ENCODE results near the gene MORN2. TPM values are rescaled to one million over a fixed set of nuclear protein-coding genes. Genes with fewer than 3 reads are reported as not detected.

Gene MORN2
- total RNA-seq, 1 donor from 2014 or later = 42.9 TPM

DNA sequence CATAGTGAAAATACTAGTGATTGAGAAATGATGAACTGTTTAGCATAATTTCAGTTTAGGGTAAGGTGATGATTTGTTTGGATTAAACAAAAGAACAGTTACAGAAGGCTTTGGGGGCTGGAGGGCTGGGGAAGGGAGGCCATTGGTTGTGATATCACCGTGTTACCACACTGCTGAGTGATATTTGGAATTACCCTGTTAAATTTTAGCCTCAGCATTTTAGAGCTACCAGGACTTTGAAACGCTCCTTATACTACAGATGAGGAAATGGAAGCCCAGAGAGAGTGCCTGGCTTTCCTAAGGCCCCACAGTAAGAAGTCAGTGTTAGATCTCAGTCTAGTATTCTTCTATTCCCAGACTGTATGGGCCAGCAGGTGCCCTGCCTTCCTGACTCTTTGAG, 29.5 kb downstream of the MORN2 start:
- H3K4me1 Mint-ChIP-seq = no peaks in the 10 kb centered on the region
- H3K27me3 Mint-ChIP-seq (ENCODE audit: insufficient read depth, low read depth) = peaks cover 4% of the 10 kb centered on the region
- peak overlapping the region; percentile 34 for H2AFZ ChIP-seq (replicated peaks)
- DNase-seq (ENCODE audit: low spot score) = no peak
- H3K79me2 ChIP-seq (ENCODE audit: low read depth) = no peaks in the 10 kb centered on the region
- H3K27ac ChIP-seq = no peak overlapping the region
- no peak overlapping the region for H3K9ac ChIP-seq
- no peaks in the 10 kb centered on the region for H3F3A ChIP-seq (ENCODE audit: low read depth)
- no peaks in the 10 kb centered on the region for H3K9me3 ChIP-seq (ENCODE audit: low read depth)
- no peaks in the 10 kb centered on the region for H3K4me1 ChIP-seq
- H3K27me3 ChIP-seq = no peaks in the 10 kb centered on the region
- H3K4me2 ChIP-seq = no peak overlapping the region
- H3K4me3 Mint-ChIP-seq = no peak overlapping the region
- H3K27ac Mint-ChIP-seq = no peak overlapping the region
- H3K36me3 ChIP-seq = no peaks in the 10 kb centered on the region
- no peak for TF ChIP-seq EZH2phosphoT487 (IDR thresholded peaks at IDR 0.05)
- no peak for TF ChIP-seq EZH2 (IDR thresholded peaks at IDR 0.05)
- TF ChIP-seq, protein P1, sequence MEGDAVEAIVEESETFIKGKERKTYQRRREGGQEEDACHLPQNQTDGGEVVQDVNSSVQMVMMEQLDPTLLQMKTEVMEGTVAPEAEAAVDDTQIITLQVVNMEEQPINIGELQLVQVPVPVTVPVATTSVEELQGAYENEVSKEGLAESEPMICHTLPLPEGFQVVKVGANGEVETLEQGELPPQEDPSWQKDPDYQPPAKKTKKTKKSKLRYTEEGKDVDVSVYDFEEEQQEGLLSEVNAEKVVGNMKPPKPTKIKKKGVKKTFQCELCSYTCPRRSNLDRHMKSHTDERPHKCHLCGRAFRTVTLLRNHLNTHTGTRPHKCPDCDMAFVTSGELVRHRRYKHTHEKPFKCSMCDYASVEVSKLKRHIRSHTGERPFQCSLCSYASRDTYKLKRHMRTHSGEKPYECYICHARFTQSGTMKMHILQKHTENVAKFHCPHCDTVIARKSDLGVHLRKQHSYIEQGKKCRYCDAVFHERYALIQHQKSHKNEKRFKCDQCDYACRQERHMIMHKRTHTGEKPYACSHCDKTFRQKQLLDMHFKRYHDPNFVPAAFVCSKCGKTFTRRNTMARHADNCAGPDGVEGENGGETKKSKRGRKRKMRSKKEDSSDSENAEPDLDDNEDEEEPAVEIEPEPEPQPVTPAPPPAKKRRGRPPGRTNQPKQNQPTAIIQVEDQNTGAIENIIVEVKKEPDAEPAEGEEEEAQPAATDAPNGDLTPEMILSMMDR (IDR thresholded peaks at IDR 0.05) = no peak
- no peak overlapping the region for H3K4me3 ChIP-seq
- no peaks in the 10 kb centered on the region for H3K9me3 Mint-ChIP-seq
- no peaks in the 10 kb centered on the region for H3K36me3 Mint-ChIP-seq
- no peaks in the 10 kb centered on the region for H4K20me1 ChIP-seq (ENCODE audit: low read depth)

DNA sequence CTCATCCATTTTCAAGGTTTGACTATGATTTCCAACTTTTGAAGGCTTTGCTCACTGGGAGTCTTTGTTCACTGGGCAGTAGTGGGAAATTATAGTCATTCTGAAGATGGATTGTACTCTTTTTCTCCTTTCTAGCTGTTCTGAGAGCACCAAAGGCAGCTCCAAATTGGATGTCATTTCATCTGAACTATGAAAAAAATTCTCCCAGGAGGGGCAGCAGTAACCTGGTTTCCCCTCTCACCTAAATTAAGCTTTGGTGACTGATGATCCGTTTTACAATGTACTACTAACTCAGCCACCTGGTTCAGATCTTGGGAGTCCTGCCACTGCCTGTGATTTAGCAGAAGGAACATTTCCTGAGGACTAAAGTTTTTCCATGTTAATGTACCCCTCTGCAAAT, 31.5 kb downstream of the MORN2 start:
- no peak for DNase-seq (ENCODE audit: low spot score)
- Mint-ChIP-seq H3K4me1 (no peaks in the 10 kb centered on the region), H3K27me3 (ENCODE audit: insufficient read depth, low read depth) (peaks cover 4% of the 10 kb centered on the region), H3K4me3 (no peak overlapping the region), H3K9me3 (no peaks in the 10 kb centered on the region), H3K27ac (no peak overlapping the region), H3K36me3 (no peaks in the 10 kb centered on the region)
- no peak overlapping the region for H3K27ac ChIP-seq
- H3K36me3 ChIP-seq = no peaks in the 10 kb centered on the region
- H3K4me1 ChIP-seq = no peaks in the 10 kb centered on the region
- H4K20me1 ChIP-seq (ENCODE audit: low read depth) = no peaks in the 10 kb centered on the region
- no peaks in the 10 kb centered on the region for H3K27me3 ChIP-seq
- no peak overlapping the region for H3K4me3 ChIP-seq
- H3F3A ChIP-seq (ENCODE audit: low read depth) = no peaks in the 10 kb centered on the region
- no peaks in the 10 kb centered on the region for H3K9me3 ChIP-seq (ENCODE audit: low read depth)
- no peak for TF ChIP-seq EZH2phosphoT487 (IDR thresholded peaks at IDR 0.05)
- no peak for TF ChIP-seq EZH2 (IDR thresholded peaks at IDR 0.05)
- TF ChIP-seq, protein P1 (IDR thresholded peaks at IDR 0.05) = no peak
- H3K79me2 ChIP-seq (ENCODE audit: low read depth) = no peaks in the 10 kb centered on the region
- no peak overlapping the region for H3K9ac ChIP-seq
- H3K4me2 ChIP-seq = no peak overlapping the region
- H2AFZ ChIP-seq (replicated peaks) = no peak overlapping the region

DNA sequence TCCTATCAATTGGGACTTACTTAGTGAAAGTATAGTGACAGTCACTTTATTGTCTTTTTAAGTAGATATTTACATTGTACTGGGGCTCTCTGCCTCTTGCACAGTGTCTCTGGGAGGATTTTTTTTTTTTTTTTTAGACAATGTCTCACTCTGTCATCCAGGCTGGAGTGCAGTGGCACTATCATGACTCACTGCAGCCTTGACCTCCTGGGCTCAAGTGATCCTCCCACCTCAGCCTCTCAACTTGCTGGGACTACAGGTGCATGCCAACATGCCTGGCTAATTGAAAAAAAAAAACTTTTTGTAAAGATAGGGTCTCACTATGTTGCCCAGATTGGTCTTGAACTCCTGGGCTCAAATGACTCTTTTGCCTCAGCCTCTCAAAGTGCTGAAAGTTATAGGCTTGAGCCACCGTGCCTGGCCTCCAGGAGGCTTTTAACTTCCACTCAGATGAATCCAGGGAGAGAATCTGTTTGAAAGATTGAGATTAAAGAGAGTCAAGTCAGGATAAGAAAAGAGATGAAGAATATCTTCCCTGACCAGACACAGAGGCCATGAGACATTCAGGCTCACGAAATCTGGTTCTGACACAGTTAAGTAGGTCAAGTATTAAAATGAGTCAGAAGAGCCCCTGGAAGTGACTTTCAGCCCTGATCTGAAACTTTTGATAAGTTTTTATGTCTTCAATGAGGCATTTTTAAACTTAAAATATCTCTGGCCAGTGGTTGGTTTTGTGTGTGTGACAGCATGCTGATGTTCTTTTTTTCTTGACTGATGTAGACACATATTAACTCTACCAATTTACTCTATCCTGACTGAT, 32.2 kb downstream of the MORN2 start:
- Mint-ChIP-seq H3K27me3 (ENCODE audit: insufficient read depth, low read depth) (peaks cover 4% of the 10 kb centered on the region), H3K36me3 (no peaks in the 10 kb centered on the region), H3K27ac (no peak overlapping the region), H3K4me1 (no peaks in the 10 kb centered on the region), H3K4me3 (no peak overlapping the region), H3K9me3 (no peaks in the 10 kb centered on the region)
- no peak for TF ChIP-seq EZH2 (IDR thresholded peaks at IDR 0.05)
- TF ChIP-seq EZH2phosphoT487 (IDR thresholded peaks at IDR 0.05) = no peak
- TF ChIP-seq, protein P1 (IDR thresholded peaks at IDR 0.05) = no peak
- Histone ChIP-seq H3K27ac (no peak overlapping the region), H3K36me3 (no peaks in the 10 kb centered on the region), H3F3A (ENCODE audit: low read depth) (no peaks in the 10 kb centered on the region), H3K4me2 (no peak overlapping the region), H2AFZ (replicated peaks) (no peak overlapping the region), H3K9ac (no peak overlapping the region), H3K9me3 (ENCODE audit: low read depth) (no peaks in the 10 kb centered on the region), H3K4me3 (no peak overlapping the region), H3K79me2 (ENCODE audit: low read depth) (no peaks in the 10 kb centered on the region), H3K27me3 (no peaks in the 10 kb centered on the region), H4K20me1 (ENCODE audit: low read depth) (no peaks in the 10 kb centered on the region), H3K4me1 (no peaks in the 10 kb centered on the region)
- no peak for DNase-seq (ENCODE audit: low spot score)
